ENCODE measurements around the gene NHERF2. TPM values are rescaled to one million over a fixed set of nuclear protein-coding genes. Genes with fewer than 3 reads are reported as not detected.

Gene NHERF2
- total and polyA plus RNA-seq, 9 of the 15 experiments (the other 6 are each of a cell fraction or from before 2014, with no cell fraction given), result 0.15 to 42.0 (median 12.5) TPM

DNA sequence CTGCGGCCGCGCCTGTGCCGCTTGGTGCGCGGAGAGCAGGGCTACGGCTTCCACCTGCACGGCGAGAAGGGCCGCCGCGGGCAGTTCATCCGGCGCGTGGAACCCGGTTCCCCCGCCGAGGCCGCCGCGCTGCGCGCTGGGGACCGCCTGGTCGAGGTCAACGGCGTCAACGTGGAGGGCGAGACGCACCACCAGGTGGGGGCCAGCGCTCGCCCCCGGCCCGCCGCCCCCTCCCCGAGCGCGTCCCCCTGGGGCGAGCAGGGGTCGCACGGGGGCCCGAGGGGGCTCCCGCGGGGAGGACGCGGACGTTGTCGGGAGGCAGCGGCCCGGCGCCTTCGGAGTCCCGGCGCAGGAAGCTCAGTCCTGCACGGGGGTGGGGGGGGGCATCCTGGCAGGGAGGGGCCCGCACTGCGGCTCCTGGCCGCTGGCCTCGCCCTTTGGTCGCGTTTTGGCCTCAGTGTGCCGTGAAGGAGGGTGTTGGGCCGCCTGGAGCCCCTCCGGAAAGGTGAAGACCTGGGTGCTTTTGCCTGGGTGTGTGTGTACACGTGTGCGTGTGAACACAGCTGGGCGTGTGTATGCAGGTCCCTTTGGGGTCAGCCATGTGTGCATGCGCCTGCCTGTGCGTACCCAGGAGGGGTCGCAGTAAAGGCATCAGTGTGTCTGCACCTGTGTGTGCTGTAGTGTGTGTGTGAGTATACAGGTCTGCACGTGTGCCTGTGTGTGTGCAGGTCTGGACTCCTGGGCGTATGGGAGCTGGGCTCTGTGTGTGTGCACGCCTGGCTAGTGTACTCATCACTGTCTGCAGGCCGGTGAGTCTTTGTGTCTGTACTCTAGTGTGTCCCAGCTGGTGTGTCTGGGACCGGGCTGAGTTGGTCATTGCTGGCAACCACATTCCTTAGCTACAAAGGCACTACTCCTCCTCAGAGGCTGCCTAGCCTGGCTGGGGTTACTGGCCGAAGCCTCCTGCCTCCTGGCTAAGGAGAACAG is 615 bp downstream of the NHERF2 start (continued):
- TF ChIP-seq RNF219 (CRISPR knock-in tag; IDR thresholded peaks at IDR 0.05) (no peak), DMBX1 (CRISPR knock-in tag; IDR thresholded peaks at IDR 0.05; ENCODE audit: borderline replicate concordance) (no peak), ARID2 (IDR thresholded peaks at IDR 0.05) (peak; percentile 95), NKRF (IDR thresholded peaks at IDR 0.05; ENCODE audit: borderline replicate concordance) (peak; percentile 84; the same call in 1 of the 2 replicates), SMARCA4 (IDR thresholded peaks at IDR 0.05) (no peak), PTTG1 (tag; IDR thresholded peaks at IDR 0.05; ENCODE audit: low read depth) (no peak), RUNX1 (IDR thresholded peaks at IDR 0.05; ENCODE audit: low read depth) (no peak), HMG20A (CRISPR knock-in tag; conservative IDR thresholded peaks at IDR 0.05) (no peak), TAF7 (tag; IDR thresholded peaks at IDR 0.05) (no peak), NCOA1 (IDR thresholded peaks at IDR 0.05; ENCODE audit: low read depth) (no peak), TEAD2 (tag; IDR thresholded peaks at IDR 0.05) (no peak), NR4A1 (CRISPR knock-in tag; IDR thresholded peaks at IDR 0.05) (no peak), NR4A1 (tag; IDR thresholded peaks at IDR 0.05) (no peak), POLR2G (IDR thresholded peaks at IDR 0.05; ENCODE audit: low read depth, low read length) (peak; percentile 47; the same call in 1 of the 2 replicates), RBM34 (IDR thresholded peaks at IDR 0.05; ENCODE audit: borderline replicate concordance, insufficient read depth, low read length) (no peak), TRIM24 (IDR thresholded peaks at IDR 0.05) (no peak), RNF2 (IDR thresholded peaks at IDR 0.05) (no peak), FOXA1 (IDR thresholded peaks at IDR 0.05; ENCODE audit: borderline replicate concordance) (no peak), XRCC5 (IDR thresholded peaks at IDR 0.05; ENCODE audit: low read depth, low read length) (no peak)
- TF ChIP-seq, protein P1, sequence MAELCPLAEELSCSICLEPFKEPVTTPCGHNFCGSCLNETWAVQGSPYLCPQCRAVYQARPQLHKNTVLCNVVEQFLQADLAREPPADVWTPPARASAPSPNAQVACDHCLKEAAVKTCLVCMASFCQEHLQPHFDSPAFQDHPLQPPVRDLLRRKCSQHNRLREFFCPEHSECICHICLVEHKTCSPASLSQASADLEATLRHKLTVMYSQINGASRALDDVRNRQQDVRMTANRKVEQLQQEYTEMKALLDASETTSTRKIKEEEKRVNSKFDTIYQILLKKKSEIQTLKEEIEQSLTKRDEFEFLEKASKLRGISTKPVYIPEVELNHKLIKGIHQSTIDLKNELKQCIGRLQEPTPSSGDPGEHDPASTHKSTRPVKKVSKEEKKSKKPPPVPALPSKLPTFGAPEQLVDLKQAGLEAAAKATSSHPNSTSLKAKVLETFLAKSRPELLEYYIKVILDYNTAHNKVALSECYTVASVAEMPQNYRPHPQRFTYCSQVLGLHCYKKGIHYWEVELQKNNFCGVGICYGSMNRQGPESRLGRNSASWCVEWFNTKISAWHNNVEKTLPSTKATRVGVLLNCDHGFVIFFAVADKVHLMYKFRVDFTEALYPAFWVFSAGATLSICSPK (IDR thresholded peaks at IDR 0.05; ENCODE audit: borderline replicate concordance), result no peak
- TF ChIP-seq, protein P2, sequence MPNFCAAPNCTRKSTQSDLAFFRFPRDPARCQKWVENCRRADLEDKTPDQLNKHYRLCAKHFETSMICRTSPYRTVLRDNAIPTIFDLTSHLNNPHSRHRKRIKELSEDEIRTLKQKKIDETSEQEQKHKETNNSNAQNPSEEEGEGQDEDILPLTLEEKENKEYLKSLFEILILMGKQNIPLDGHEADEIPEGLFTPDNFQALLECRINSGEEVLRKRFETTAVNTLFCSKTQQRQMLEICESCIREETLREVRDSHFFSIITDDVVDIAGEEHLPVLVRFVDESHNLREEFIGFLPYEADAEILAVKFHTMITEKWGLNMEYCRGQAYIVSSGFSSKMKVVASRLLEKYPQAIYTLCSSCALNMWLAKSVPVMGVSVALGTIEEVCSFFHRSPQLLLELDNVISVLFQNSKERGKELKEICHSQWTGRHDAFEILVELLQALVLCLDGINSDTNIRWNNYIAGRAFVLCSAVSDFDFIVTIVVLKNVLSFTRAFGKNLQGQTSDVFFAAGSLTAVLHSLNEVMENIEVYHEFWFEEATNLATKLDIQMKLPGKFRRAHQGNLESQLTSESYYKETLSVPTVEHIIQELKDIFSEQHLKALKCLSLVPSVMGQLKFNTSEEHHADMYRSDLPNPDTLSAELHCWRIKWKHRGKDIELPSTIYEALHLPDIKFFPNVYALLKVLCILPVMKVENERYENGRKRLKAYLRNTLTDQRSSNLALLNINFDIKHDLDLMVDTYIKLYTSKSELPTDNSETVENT (CRISPR knock-in tag; IDR thresholded peaks at IDR 0.05), result no peak

Data from K562 (cell line).